Fibroblast of skin of right quadriceps (primary cell): ENCODE data around the gene F8.
A peak's percentile ranks its signal among the peaks of the same experiment; 100 is the strongest.
"Not testable (repeated sequence)": the region's sequence is repeated elsewhere in the genome, so short reads cannot be mapped to it uniquely, and the experiment has no call there.

Experiments used
- DNase-seq: peaks from one replicate; pipeline ENCODE4 v3.0.0-alpha.2; 2013

F8 gene

DNA sequence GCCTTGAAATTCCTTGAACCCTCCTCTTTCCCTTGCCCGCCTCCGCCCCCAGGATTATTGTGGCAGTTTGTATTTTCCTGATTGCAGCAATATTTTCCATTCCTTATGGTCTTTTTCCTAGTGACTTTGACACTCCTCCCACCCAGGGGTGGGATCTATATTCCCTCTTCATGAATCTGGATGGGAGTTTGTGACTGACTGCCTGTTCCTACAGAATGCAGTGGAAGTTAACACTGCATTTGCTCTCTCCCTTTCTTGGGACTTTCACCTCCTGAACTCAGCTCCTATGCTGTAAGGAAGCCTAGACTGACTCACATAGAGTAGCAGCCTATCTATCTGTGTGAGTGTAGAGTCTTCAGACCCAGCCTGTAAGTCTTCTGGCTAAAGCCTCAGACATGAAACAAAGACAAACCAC lies 6.4 kb upstream of the F8 start:
- DNase-seq, result peak; percentile 12

DNA sequence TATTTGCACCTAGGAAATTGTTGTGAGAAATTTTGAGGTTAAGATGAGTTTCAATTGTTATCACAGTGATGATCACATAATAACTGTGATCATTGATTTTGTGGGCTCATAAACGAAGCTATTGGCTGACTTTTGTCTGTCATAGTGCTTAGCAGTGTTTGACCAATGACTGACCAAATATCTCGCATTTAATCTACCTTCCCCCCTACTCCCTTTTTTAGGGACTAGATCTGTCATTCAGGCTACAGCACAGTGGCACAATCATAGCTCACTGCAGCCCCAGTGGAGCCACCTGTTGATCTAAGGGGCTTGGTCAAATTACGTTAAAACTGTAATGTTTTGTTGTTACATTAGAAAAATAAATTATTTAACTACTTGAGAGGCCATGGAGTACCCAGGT lies 5.6 kb upstream of the F8 start:
- no peak for DNase-seq

DNA sequence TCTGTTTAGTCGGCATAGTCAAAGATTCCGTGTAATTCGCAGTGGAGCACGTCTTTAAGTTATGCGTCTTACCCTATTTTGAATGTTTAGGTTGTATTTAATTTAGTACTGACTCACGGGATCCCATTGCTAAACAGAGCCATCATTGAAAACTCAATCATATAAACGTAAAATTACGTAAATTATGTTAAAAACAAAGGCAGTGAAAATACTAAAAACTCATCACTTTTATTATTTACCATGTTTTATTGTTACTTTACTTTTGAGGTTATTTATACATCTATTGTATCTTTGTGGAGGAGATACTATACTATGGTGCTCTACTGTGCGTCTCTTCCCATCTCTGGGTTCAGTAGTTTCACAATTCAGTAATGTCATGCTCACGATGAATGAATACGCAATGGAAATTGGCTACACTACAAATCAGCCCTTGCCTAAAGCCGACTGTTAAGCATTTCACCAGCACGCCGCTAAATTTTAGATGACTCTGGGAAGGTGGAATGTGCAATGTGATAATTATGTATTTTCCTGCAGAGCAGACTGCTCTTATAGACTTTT lies 5.1 kb upstream of the F8 start:
- peak; percentile 67 for DNase-seq

DNA sequence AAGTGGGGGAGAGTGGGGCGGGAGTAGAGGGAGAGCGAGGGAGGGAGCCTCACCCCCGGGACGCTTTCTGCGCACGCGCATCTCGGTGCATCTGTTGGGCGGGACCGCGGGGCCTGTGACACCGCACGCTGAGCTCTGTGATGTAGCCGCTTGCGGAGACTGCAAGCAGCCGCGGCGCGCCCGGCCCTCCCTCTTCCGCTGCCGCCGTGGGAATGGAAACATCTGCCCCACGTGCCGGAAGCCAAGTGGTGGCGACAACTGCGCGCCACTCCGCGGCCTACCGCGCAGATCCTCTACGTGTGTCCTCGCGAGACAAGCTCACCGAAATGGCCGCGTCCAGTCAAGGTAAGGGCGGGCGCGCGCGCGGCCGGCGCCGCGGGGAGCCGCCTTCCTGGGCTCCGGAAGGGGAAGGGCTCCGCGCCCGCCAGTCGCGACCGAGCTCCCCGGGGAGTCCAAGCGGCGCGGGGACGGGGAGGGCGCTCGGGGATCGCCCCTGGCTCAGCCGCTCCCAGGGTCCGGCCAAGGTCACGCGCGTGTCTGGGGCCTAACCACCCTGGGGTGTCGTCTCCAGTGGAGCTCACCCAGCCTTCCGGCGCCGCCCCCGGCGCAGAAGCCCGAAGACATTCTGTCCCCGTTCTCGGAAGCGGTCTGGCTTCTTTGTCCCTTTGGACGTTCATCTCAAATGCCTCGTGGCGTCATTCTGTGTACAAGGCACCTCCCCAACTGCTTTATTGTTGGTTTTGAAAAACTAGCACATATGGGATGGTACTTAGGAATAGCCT lies 4.4 kb upstream of the F8 start, which contains the start of gene FUNDC2:
TSS of gene FUNDC2 (plus strand) at position 118 of the 782 bp plus-strand sequence. CDS start at position 213, 95 bp downstream.
- DNase-seq, result peak; percentile 91

DNA sequence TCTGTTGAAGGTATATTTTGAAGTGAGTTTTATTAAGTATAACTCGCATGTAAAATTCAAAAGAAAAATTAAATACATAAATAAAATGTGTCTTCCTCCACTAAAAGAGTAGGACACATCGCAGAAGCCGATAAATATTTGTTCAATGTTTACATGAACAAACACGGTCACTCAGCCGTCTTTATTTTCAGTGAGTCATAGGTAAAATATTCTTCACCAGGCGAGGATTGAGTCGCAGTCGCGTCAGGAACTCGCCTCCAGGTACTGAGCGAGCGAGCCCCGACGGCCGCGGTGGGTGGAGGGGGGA lies 3.9 kb upstream of the F8 start:
- no peak for DNase-seq

DNA sequence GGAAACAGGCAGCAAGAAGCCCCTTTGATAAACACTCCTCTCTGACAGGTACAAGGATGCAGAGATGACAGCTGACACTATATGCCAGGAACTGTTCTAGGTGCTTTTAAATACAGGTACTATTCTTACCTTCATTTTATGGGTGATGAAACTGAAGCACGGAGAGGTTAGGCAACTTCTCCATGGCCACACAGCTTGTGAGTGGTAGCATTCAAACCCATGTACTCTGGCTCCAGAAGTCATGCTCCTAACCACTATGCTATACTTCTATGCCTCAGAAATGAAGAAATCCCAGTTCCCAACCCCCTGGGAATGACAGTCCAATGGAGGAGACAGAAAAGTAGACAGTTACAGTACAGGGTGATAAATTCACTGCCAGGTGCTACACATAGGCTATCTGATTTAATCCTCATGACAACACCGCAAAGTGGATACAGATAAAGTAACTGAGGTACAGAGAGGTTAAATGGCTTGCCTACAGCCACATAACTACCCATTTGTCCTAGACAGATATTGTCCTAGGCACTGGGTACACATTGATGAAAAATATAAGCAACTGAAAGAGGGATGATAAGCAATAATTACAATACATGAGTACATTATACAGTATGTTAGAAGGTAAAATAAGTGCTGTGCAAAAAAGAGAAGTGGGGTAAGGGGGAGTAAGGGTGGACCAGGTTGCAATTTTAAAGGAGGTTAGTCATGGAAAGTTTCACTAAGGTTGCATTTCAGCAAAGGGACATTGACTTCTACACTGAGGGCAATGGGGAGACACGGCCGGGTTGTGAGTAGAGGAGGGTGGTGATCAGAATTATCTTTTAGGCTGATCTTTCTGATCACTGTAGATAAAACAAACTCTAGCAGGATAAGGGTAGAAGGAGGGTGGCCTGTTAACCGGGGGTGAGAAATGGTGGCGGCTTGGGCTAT lies 1.6 kb upstream of the F8 start:
- no peak for DNase-seq

DNA sequence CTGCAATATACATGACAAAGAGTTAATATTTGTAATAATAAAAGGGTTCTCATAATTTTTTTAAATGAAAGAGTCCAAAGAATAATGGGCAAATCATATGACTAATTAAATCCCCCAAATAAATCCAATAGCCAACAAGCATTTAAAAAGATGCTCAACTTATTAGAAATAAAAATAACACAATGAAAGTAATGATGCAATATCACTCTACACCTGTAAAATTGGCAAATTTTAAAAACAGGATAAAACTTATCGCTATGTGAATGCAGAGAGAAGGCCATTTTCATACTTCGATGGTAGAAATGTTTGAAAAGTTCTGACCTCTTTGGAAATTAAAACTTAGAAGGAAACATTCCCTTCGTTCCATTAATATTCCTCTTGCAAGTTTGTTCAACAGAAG lies 1.9 kb downstream of the F8 start:
- no peak for DNase-seq

DNA sequence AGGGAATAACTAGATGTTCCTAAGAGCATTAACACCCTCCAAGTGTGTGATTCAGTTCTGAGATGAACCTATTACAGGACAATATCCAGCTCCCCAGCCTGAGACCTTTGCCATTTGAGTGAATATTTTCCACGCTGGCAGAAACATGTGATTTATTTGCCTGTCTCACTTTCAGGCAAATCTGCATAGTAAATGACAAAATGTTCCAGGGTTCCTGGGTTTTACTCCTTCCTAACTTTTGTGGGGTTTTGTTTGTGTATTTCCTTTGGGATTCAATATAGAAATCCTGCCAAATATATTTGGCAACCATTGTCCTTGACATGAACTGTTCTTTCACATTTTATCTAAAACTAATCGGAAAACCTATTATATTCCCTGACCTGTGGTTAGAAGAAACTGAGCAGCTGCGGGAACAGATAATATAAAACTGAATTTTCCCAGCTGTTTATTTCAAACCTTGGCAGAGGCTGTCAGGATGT lies 12.5 kb downstream of the F8 start:
- no peak for DNase-seq

DNA sequence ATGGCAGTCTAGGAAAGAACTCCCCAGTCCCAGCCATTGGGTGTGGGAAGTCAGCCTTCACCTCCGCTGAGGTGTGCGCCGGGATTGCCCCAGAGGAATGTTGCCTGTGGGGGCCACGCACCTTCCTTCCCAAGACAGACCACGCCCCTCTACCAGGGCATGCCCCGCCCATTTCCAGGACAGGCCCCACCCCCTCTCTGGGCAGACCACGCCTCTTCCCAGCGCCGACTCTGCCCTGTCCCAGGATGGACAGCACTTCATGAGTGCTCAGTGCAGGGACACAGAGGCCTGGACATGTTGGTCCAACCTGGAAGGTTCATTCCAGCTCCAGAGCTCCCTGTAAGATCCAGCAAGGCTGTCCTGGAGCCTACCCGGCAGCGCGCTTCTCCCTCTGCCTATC lies 13.9 kb downstream of the F8 start:
- DNase-seq, result not testable (repeated sequence)

DNA sequence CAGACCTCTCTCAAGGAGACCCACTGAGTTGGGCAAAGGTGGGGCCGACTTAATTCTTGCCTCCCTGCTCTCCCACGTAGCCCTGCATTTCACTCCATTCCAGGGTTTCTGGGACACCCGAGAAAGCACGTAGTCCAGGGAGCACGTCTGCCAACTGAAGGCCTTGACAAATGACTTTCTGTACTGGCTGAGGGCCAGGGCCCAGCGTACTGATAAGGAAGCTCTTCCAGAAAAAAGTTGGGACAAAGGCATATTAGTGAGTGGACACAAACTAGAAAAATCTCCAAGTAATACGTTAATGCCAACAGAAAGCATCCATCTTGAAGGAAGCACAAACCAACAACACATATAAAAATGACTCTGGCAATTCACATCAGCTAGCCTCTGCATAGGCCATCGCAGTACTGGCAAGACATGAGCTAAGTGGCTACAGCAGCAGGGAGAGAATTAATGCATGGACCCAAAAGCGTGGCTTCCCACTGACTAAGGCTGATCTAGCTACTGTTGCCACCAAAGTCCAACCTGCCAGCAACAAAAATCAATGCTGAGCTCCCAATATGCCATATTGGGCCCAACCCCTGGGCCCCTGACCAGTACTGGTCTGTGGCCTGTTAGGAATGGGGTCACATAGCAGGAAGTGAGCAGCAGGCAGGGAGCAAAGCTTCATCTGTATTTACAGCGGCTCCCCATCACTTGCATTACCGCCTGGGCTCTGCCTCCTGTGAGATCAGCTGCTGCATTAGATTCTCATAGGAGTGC lies 15.4 kb downstream of the F8 start:
- DNase-seq, result not testable (repeated sequence)

DNA sequence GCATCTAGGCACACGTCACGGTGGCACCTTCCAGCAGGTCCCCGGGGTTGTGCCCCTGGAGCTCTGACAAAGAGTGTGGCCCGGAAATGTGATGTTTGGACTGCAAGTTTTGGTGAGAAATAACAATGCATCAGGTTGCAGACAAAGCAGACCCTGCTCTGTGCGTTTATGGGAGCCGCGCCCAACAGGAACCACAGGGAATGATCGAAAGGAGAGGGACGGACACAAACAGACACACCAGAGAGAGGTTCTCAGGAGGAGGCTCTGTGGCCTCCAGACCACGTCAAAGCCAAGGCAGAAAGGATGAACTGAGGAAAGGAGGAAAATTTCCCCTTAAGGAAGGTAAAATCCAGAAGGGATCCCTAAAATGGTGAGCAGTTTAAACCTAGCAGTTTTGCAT lies 16.1 kb downstream of the F8 start:
- not testable (repeated sequence) for DNase-seq

DNA sequence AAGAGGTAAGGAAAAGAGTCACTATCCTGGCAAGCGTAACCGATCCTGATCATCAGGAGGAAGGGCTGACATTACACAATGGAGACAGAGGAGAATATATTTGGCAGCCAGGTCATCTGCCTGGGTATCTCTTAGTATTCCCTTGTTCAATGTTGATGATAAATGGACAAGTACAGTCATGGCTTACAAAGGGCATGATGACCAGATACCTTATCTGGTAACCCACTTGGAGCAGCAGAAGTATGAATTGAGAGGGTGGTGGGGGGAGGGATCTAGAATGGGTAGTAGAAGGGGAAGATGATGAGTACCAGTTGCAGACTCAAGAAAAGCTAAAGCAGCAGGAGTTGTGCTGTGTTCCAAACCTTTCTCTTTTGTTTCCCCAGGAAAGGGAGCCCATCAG lies 17.3 kb downstream of the F8 start:
- DNase-seq, result no peak

DNA sequence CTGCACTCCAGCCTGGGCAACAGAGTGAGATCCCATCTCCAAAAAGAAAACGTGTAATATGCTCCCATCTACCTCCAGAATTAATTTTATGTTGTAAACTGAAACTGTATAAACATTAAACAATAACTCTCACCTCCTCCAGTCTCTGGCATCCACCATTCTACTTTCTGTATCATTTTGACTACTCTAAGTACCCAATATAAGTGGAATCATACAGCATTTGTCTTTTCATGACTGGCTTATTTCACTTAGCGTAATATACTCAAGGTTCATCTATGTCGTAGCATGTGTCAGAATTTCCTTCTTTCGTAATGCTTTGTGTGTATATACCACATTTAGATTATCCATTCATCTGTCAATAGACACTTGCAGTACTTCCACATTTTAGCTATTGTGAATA lies 20.6 kb downstream of the F8 start:
- DNase-seq, result no peak

DNA sequence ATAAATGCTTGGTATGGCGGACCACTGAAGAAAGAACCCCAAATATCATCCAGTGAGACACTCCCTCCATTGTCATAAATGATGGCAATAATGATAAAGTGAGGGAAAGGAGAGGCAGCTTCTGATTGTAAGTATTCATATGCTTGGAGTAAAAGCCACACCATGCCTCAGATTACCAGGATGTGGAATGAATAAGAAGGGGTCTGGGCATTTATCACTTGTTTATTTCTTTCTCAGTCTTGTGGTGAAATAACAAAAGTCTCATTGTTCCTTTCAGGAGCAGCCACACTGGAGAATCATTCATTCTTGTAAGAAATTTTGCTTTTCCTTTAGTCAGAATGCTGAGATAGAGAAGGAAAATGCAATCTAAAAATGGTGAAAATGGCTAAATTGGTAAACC lies 21.7 kb downstream of the F8 start:
- DNase-seq, result no peak

DNA sequence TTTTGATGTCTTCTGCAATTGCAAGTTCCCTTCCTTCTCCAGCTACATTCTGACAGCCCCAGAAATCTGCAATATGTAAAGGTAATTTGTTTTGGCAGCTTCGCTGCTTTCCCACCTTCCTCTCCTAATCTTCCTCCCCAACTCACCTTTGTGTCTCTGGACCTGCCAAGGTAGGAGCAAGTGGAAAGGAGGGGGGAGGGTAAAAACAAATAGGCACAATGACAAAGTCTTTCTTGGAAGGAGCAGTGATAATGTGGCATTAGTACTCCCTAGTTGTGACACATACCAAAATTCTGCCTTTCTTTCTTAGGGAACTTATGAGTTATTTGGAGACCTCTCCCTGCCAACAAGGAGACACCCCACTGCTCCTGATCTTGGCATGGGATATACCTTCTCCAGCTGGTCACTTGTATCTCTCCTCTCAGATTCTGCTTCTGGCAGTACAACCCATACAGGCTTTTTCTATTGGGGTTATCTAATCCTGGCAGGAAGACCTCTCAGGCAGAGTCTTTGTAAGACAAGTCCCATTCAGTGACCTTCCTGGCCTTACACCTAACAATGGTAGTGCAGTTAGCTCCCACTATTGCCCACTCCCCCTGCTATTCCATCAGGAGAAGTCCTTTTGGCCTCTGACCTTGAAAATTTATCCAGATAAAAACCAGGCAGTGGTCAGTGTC lies 24.2 kb downstream of the F8 start:
- DNase-seq, result no peak

DNA sequence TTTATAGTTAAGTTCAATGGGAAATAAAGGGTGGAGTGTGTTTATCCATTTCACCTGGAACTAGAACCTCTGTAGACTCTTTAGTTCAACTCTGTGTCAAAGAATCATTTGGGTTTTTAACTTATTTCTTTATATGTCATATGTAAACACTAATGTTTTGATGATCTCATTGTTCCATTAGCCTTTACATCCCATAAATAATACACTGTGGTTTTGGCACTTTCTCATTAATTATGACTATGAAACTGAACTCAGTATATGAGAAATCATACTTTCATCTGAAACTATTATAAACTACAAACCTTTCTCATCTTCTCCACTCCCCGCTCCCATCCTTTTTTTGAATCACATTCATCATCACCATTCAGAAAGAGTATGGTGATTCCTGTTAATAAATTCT lies 31.0 kb downstream of the F8 start:
- no peak for DNase-seq

DNA sequence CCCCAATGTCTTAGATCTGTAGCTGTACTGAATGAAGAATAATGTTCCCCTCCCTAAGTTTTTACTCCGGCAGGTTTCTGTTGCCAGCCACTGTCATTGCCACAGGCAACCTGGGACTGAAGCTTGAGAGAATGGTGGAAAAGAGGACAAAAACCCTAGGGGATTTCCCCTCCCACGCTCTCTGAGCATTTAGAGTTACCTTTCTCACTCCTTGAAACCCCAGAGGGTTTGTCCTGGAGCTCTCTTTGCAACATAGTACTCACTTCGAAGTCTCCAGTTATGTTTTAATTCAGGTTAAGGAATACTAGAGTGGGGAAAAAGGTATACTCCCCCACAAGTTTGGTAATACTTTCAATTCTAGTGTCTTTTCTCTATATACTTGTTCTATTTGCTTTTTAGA lies 31.5 kb downstream of the F8 start:
- no peak for DNase-seq

DNA sequence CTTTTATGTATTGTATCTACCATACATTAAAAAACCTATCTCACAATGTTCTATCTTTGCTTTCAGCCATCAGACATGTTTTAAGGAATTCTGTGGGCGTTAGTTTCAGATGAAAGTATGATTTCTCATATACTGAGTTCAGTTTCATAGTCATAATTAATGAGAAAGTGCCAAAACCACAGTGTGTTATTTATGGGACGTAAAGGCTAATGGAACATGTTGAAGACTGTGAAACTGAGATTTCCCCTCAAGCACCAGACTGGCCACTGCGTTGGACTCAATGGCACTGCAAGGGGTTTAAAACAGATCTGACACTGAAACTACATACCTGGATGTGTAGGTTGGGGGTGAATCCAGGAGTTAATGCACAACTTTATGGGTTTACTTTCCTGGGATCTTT lies 32.0 kb downstream of the F8 start:
- no peak for DNase-seq

DNA sequence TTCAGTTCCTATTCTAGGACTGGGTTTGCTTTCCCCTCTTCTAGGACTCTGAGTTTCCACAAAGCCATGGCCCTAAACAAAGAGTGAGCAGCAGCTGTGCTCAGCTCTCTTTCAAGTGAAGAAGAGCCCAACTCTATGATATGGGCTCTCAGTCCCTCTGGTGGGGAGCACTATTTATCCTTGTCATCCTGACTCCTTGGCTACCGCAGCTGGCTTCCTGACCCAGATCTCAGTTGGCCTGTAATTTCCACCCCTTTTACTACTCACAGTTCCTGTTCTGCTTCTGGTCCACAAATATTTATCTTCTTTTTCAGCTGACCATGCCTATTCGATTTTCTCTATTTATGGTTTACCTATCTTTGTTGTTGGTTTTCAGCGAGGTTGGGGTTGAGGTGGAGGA lies 33.8 kb downstream of the F8 start:
- no peak for DNase-seq

DNA sequence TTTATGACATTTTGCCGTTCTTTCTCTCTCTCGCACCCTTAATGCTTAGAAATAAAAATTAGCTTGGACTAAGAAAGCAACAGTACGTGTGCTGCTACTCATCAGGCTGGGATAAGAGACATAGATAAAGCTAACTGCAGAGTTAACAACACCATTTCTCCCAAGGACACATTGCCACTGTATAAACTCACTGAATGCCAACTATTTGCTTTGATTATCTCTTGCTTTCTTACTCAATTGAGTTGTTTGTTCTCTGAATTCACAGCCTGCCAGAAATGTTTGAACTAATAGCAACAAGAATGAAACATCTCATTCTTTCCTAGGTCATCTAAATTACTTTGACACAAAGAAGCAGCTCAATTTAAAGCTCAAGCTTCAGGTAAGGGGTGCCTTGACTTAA lies 34.6 kb downstream of the F8 start:
- no peak for DNase-seq

DNA sequence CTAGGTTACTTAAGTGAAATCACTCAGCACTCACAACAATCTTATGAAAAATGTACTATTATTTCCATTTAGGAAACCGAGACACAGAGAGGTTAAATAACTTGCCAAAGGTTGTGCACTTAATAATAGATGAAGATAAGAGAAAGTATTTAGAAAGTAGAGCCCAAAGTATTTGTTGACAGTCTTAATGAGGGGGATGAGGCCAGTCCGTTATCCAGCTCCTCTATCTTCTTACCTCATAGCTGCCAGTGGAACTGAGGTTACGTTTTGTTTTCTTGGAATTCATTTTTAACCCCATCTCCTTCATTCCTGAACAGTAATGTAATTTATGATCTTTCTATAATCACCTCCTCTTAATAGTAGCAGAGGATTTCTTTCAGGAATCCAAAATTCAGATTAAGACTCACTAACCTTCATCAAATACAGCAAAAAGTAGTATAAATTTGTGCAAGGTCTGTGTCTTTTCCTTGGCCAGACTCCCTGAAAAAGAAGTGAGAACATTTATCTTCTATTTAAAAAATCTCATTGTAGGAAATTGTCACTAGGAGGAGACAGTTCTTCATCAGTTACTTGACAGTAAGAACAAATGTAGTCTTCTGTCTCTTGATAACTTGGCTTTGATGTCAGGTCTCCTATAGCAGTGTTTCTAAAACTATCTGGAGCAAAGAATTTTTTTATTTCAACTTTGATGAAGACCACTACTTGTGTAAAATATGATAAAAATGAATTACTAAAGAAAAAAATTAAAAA lies 35.5 kb downstream of the F8 start:
- no peak for DNase-seq

DNA sequence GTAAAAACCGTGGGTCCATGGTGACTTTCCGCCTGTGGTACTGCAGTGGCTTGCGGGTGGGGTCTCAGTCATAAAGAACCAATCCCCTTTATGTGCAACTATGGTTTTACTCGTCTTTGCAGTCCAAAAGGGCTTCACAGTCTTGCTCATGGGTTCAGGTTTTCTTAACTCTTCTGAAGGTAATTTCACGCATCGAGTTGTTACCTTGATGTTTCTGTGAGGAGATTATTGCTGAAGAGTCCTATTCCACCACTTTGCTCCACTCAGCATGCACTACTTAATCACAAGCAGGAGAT lies 41.5 kb downstream of the F8 start:
- DNase-seq, result no peak
